T-cell (primary cell): ENCODE data around the gene UNC5A. TPM values are rescaled to one million over a fixed set of nuclear protein-coding genes. Genes with fewer than 3 reads are reported as not detected.
A peak's percentile ranks its signal among the peaks of the same experiment; 100 is the strongest.

Experiments used
- ATAC-seq, 4 experiments: fragments of 200-7000 bp in 3 of 4; fragments of 150-1000 bp in 1 of 4; cut with Tn5 transposase; replicated peaks in 1 of 4; 1 replicate in 3 of 4; 2 replicates in 1 of 4; pipeline ENCODE4 v1.10.0; 2021; ENCODE audit warnings: moderate library complexity in 3 of 4, mild to moderate bottlenecking in 2 of 4, moderate number of reproducible peaks in 1 of 4
- CTCF ChIA-PET, 2 donors: fragments of 300-600 bp; sonication (Branson Sonifier 250); formaldehyde crosslinking; loops; one replicate each; lab custom pipeline; 2022; ENCODE audit warnings: antibody characterized with exemption in 2 of 2; lab: Charles Lee
- POLR2A ChIA-PET, 2 donors: fragments of 300-600 bp; sonication (Branson Sonifier 250); formaldehyde crosslinking; loops; one replicate each; lab custom pipeline; 2022; ENCODE audit warnings: antibody characterized with exemption in 2 of 2; lab: Charles Lee
- DNase-seq, 35 experiments: peaks; one replicate each; pipeline versions ENCODE4 v3.0.0 to v3.0.0-alpha.2; 2013 to 2023
- H3K27ac ChIP-seq: one replicate; pipeline ENCODE4 v1.5.1; 2013; ENCODE audit warnings: low read length
- H3K27me3 ChIP-seq, 2 experiments: replicated peaks in 1 of 2; 1 replicate in 1 of 2; 2 replicates in 1 of 2; pipeline versions ENCODE4 v1.6.1 to v1.7.0; 2013; ENCODE audit warnings: low read length in 1 of 2, mixed read lengths in 1 of 2; ENCODE audit not compliant: control insufficient read depth in 2 of 2, insufficient read depth in 2 of 2; ENCODE audit errors: extremely low read depth in 1 of 2
- H3K36me3 ChIP-seq, 2 donors: 1 replicate in 1 of 2; 2 replicates in 1 of 2; pipeline versions ENCODE4 v1.6.1 to v1.7.0; 2013; ENCODE audit warnings: low read length in 1 of 2; ENCODE audit not compliant: control insufficient read depth in 2 of 2, insufficient read depth in 1 of 2; ENCODE audit errors: extremely low read depth in 1 of 2
- H3K4me1 ChIP-seq, 2 experiments: 1 replicate in 1 of 2; 2 replicates in 1 of 2; pipeline versions ENCODE4 v1.6.1 to v1.7.0; 2013; ENCODE audit warnings: low read length in 2 of 2, mixed read lengths in 1 of 2; ENCODE audit not compliant: insufficient read depth in 2 of 2, control insufficient read depth in 1 of 2; ENCODE audit errors: extremely low read depth in 1 of 2
- H3K4me3 ChIP-seq, 2 donors: 1 replicate in 1 of 2; 2 replicates in 1 of 2; pipeline versions ENCODE4 v1.5.1 to v1.7.0; 2013; ENCODE audit warnings: mild to moderate bottlenecking in 2 of 2, low read length in 1 of 2, moderate library complexity in 1 of 2; ENCODE audit not compliant: control insufficient read depth in 1 of 2; ENCODE audit errors: extremely low read depth in 1 of 2
- H3K9me3 ChIP-seq: 2 replicates; pipeline ENCODE4 v1.7.0; 2013
- H3K27ac Mint-ChIP-seq, 2 donors: one replicate each; pipeline ENCODE4 v1.8.0; 2020 to 2021; ENCODE audit warnings: mild to moderate bottlenecking in 2 of 2, mixed read lengths in 2 of 2
- H3K27me3 Mint-ChIP-seq, 2 donors: one replicate each; pipeline ENCODE4 v1.8.0; 2021 to 2022; ENCODE audit warnings: mixed read lengths in 2 of 2
- H3K36me3 Mint-ChIP-seq: one replicate; pipeline ENCODE4 v1.8.0; 2021; ENCODE audit warnings: mixed read lengths
- H3K4me1 Mint-ChIP-seq, 3 donors: one replicate each; pipeline ENCODE4 v1.8.0; 2020 to 2022; ENCODE audit warnings: mixed read lengths in 3 of 3, mild to moderate bottlenecking in 1 of 3
- H3K4me3 Mint-ChIP-seq, 3 donors: one replicate each; pipeline ENCODE4 v1.8.0; 2020 to 2022; ENCODE audit warnings: mild to moderate bottlenecking in 3 of 3, mixed read lengths in 3 of 3, moderate library complexity in 3 of 3
- H3K9me3 Mint-ChIP-seq, 3 donors: one replicate each; pipeline ENCODE4 v1.8.0; 2020 to 2022; ENCODE audit warnings: mixed read lengths in 3 of 3
- WGBS: methylation state at CpG from one replicate; pipeline ENCODE4 v1.1.5; 2013; ENCODE audit warnings: missing lambda C conversion rate; ENCODE audit not compliant: insufficient coverage; 5-methylcytosine and 5-hydroxymethylcytosine counted together
- total RNA-seq, 35 experiments: library from RNA in 6 of 35; stranded (reverse) in 6 of 35; fragments of 120-200 nt in 1 of 35; gene quantifications; one replicate each; pipeline versions ENCODE4 v1.2.1 to v1.2.4 and lab custom pipeline; 2013 to 2026

The UNC5A gene
- total RNA-seq, 5 donors from 2014 or later (not counting 1 experiment from before 2014, with no cell fraction given), result not detected

DNA sequence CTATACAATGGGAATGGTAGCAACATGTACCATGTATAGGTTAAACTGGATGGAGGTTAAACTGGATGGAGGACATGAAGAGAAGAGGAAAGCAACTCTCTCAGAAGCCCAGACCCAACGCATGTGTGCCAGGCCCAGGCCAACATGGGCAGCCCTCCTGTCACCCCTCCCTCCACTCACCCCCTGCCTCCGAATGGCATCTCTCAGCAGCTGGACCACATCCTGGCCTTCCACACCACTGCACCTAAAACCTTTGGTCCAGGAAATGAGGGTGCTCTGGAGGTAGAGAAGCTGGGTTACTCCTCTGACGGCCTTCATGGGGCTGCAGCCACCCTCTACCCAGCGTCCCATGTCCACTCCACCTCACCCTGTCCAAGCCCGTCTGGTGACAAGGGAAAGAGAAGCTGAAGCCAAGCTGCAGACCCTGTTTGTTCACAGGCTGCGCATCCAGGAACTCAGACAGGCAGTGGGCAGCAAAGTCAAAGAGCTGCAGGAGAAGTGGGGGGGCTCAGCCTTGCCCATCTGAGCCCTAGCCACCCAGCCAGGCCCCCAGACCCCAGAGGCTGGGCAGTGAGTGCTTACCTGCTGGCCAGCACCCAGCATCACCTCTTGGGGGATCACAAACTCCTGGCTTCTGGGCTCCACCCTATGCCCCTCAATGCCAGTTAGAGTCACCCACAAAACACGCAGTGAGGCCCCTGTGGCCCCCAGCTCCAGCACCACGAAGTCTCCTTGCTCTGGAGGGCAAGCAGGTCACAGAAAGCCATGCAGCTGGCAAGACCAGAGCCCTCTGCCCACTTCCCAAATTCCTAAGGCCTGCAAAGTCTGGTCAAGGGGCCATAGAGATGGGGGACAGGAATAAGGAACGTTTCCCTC, 80.3 kb downstream of the UNC5A start:
- Histone ChIP-seq H3K27ac (no peak overlapping the region), H3K9me3 (no peaks in the 10 kb centered on the region), H3K27me3 (peaks cover 0 to 31% of the 10 kb centered on the region in 2 experiments), H3K4me1 (no peaks in the 10 kb centered on the region), H3K36me3 (no peaks in the 10 kb centered on the region), H3K4me3 (no peak overlapping the region)
- Mint-ChIP-seq H3K4me3 (no peak overlapping the region), H3K27ac (no peak overlapping the region), H3K36me3 (no peaks in the 10 kb centered on the region), H3K9me3 (no peaks in the 10 kb centered on the region), H3K27me3 (peaks cover 2 to 9% of the 10 kb centered on the region in 2 donors), H3K4me1 (no peaks in the 10 kb centered on the region)
- ChIA-PET POLR2A (no interaction called here), CTCF (no interaction called here)
- DNase-seq, result peak in 2 of 35 experiments; percentile 9 to 19
- ATAC-seq, result no peak
- WGBS, result 54% methylated on average over 6 of the region's 9 CpGs

GRCh38 chr5:176891331-176891958, 81.1 kb downstream of the UNC5A start:
- CTCF ChIA-PET, result no interaction called here
- POLR2A ChIA-PET, result interaction anchor here in 1 of 2 donors (0.6 kb wide), 1 partner anchor 260 kb away, joined by 4 read pairs; no protein-coding TSS in a partner anchor

GRCh38 chr5:176892663-176893062, 82.3 kb downstream of the UNC5A start:
- Histone ChIP-seq H3K9me3 (no peaks in the 10 kb centered on the region), H3K36me3 (no peaks in the 10 kb centered on the region), H3K27ac (no peak overlapping the region), H3K4me1 (peaks cover 0 to 4% of the 10 kb centered on the region in 2 experiments), H3K4me3 (no peak overlapping the region), H3K27me3 (peaks cover 0 to 31% of the 10 kb centered on the region in 2 experiments)
- Mint-ChIP-seq H3K27me3 (peaks cover 2 to 9% of the 10 kb centered on the region in 2 donors), H3K9me3 (no peaks in the 10 kb centered on the region), H3K4me1 (no peaks in the 10 kb centered on the region), H3K4me3 (no peak overlapping the region), H3K27ac (no peak overlapping the region), H3K36me3 (no peaks in the 10 kb centered on the region)
- ATAC-seq (no peak), DNase-seq (peak in 1 of 35 experiments; percentile 9)
- ChIA-PET CTCF (interaction anchor here in 1 of 2 donors (0.6 kb wide), 1 partner anchor 31 kb away, joined by 3 read pairs; no protein-coding TSS in a partner anchor), POLR2A (no interaction called here)
- WGBS, result no CpG with 5 or more reads among the region's 3 CpGs

More at GRCh38 chr5:176891331-176891958, 81.1 kb downstream of the UNC5A start:
- no peaks in the 10 kb centered on the region for H3K36me3 ChIP-seq
- ATAC-seq (no peak), DNase-seq (peak in 1 of 35 experiments; percentile 16)
- peaks cover 2 to 9% of the 10 kb centered on the region in 2 donors for H3K27me3 Mint-ChIP-seq
- peaks cover 0 to 31% of the 10 kb centered on the region in 2 experiments for H3K27me3 ChIP-seq
- no peaks in the 10 kb centered on the region for H3K36me3 Mint-ChIP-seq
- WGBS, result 78% methylated on average over 9 of the region's 9 CpGs
- no peak overlapping the region for H3K4me3 ChIP-seq
- no peak overlapping the region for H3K27ac ChIP-seq
- H3K9me3 Mint-ChIP-seq, result no peaks in the 10 kb centered on the region
- H3K4me3 Mint-ChIP-seq, result no peak overlapping the region
- H3K4me1 Mint-ChIP-seq, result no peaks in the 10 kb centered on the region
- peaks cover 0 to 4% of the 10 kb centered on the region in 2 experiments for H3K4me1 ChIP-seq
- no peak overlapping the region for H3K27ac Mint-ChIP-seq
- H3K9me3 ChIP-seq, result no peaks in the 10 kb centered on the region

DNA sequence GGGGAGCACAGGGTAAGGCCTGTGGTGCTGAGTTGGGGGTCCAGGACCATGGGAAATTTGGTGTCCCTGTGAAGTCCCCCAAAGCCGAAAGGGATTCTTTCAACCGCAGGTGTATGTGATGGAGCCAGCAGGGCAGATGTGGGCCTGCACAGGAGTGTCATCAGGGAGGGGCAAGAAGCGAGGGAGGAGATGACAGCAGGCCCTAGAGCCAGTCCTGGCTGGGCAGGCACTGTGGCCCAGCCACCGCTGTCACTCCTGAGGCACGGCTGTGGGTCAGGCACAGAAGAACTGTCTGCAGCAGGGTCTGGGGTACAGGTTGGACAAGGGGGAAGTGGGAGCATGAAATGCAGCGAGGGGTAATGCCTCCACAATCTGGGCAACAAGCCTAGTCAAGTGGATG, 83.9 kb downstream of the UNC5A start:
- 88% methylated on average over 6 of the region's 6 CpGs for WGBS
- peaks cover 0 to 26% of the 10 kb centered on the region in 2 experiments for H3K27me3 ChIP-seq
- peaks cover 3 to 4% of the 10 kb centered on the region in 2 experiments for H3K4me1 ChIP-seq
- ChIA-PET CTCF (no interaction called here), POLR2A (no interaction called here)
- H3K27ac Mint-ChIP-seq, result no peak overlapping the region
- no peaks in the 10 kb centered on the region for H3K9me3 ChIP-seq
- H3K4me3 Mint-ChIP-seq, result no peak overlapping the region
- ATAC-seq (no peak), DNase-seq (no peak)
- H3K27ac ChIP-seq, result no peak overlapping the region
- no peaks in the 10 kb centered on the region for H3K36me3 Mint-ChIP-seq
- H3K36me3 ChIP-seq, result no peaks in the 10 kb centered on the region
- H3K27me3 Mint-ChIP-seq, result peaks cover 2 to 9% of the 10 kb centered on the region in 2 donors
- H3K9me3 Mint-ChIP-seq, result no peaks in the 10 kb centered on the region
- H3K4me1 Mint-ChIP-seq, result peaks cover 4 to 8% (median 5%) of the 10 kb centered on the region in 3 donors
- no peak overlapping the region for H3K4me3 ChIP-seq

DNA sequence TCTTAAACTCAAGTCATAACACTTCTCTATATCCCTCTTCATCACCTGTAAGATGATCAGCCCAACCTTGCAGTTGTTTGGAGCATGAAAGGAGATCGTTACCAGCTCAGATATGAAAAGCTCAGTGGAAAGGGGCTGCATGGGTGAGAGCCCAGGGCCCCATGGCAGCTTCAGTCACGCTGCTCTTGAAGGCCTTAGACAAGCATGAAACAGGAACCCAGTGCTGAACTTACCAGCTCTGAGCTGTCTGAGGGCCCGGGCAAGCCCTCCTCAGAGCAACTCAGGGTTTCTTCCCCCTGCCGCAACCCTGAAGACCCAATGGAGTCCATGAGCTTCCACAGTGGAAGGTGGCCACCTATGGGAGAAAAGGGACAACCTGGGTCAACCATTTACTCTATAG, 85.5 kb downstream of the UNC5A start:
- no peaks in the 10 kb centered on the region for H3K36me3 Mint-ChIP-seq
- H3K27me3 Mint-ChIP-seq, result peaks cover 2 to 9% of the 10 kb centered on the region in 2 donors
- Histone ChIP-seq H3K36me3 (no peaks in the 10 kb centered on the region), H3K4me1 (peaks cover 5 to 9% of the 10 kb centered on the region in 2 experiments), H3K4me3 (no peak overlapping the region), H3K27me3 (peaks cover 0 to 15% of the 10 kb centered on the region in 2 experiments), H3K27ac (no peak overlapping the region), H3K9me3 (no peaks in the 10 kb centered on the region)
- H3K4me1 Mint-ChIP-seq, result peaks cover 10 to 13% (median 12%) of the 10 kb centered on the region in 3 donors
- DNase-seq (no peak), ATAC-seq (no peak)
- ChIA-PET POLR2A (no interaction called here), CTCF (interaction anchor here in 1 of 2 donors (0.6 kb wide), 1 partner anchor 1058 kb away, joined by 5 read pairs; no protein-coding TSS in a partner anchor)
- H3K9me3 Mint-ChIP-seq, result no peaks in the 10 kb centered on the region
- 75% methylated on average over 2 of the region's 4 CpGs for WGBS
- no peak overlapping the region for H3K4me3 Mint-ChIP-seq
- no peak overlapping the region for H3K27ac Mint-ChIP-seq

- CTCF ChIA-PET, result no interaction called here
- Mint-ChIP-seq H3K4me1 (peaks cover 10 to 13% (median 12%) of the 10 kb centered on the region in 3 donors), H3K27ac (no peak overlapping the region), H3K27me3 (no peaks in the 10 kb centered on the region), H3K4me3 (no peak overlapping the region), H3K36me3 (peaks cover 2% of the 10 kb centered on the region), H3K9me3 (no peaks in the 10 kb centered on the region)
- POLR2A ChIA-PET, result no interaction called here
- DNase-seq, result no peak
- 20% methylated on average over 1 of the region's 3 CpGs for WGBS
- H3K4me1 ChIP-seq, result peaks cover 5 to 9% of the 10 kb centered on the region in 2 experiments
- peaks cover 0 to under 1% of the 10 kb centered on the region in 2 donors for H3K36me3 ChIP-seq
- no peak overlapping the region for H3K27ac ChIP-seq
- no peak overlapping the region for H3K4me3 ChIP-seq
- no peaks in the 10 kb centered on the region for H3K9me3 ChIP-seq
- H3K27me3 ChIP-seq, result peaks cover 0 to 7% of the 10 kb centered on the region in 2 experiments
- ATAC-seq, result no peak
Measured at GRCh38 chr5:176897263-176897662, 86.9 kb downstream of the UNC5A start.
